Stimulated activated CD8-positive, alpha-beta memory T cell treated with anti-CD3 and anti-CD28 coated beads, Interleukin-4, amount 100 ng/mL, for 48 hours (primary cell): ENCODE data around the gene CRIM1.
A peak's percentile ranks its signal among the peaks of the same experiment; 100 is the strongest.
"Not testable (repeated sequence)": the region's sequence is repeated elsewhere in the genome, so short reads cannot be mapped to it uniquely, and the experiment has no call there.

Experiments used
- DNase-seq: peaks from one replicate; pipeline ENCODE4 v3.0.0-alpha.2; 2020

Gene CRIM1

GRCh38 chr2:36355151-36355889, at the start of gene CRIM1:
Gene CRIM1, plus strand, starts transcription at chr2:36355778. Its CDS starts 515 bp downstream, at chr2:36356293.
- peak; percentile 64 for DNase-seq

- DNase-seq, result no peak
Measured at GRCh38 chr2:36307441-36307840, 48.1 kb upstream of the CRIM1 start.

- DNase-seq, result not testable (repeated sequence)
Measured at GRCh38 chr2:36310444-36310843, 45.1 kb upstream of the CRIM1 start.

GRCh38 chr2:36318547-36318946, 37.0 kb upstream of the CRIM1 start:
- no peak for DNase-seq

- no peak for DNase-seq
Measured at GRCh38 chr2:36322108-36322507, 33.5 kb upstream of the CRIM1 start.

- no peak for DNase-seq
Measured at GRCh38 chr2:36326286-36326685, 29.3 kb upstream of the CRIM1 start.

GRCh38 chr2:36329251-36329650, 26.3 kb upstream of the CRIM1 start:
- DNase-seq, result no peak

- DNase-seq, result no peak
Measured at GRCh38 chr2:36329746-36330472, 25.7 kb upstream of the CRIM1 start.

- DNase-seq, result no peak
Measured at GRCh38 chr2:36330473-36331395, 24.8 kb upstream of the CRIM1 start.

- no peak for DNase-seq
Measured at GRCh38 chr2:36333350-36334012, 22.1 kb upstream of the CRIM1 start.

GRCh38 chr2:36335597-36335996, 20.0 kb upstream of the CRIM1 start:
- no peak for DNase-seq

GRCh38 chr2:36336321-36336720, 19.3 kb upstream of the CRIM1 start:
- no peak for DNase-seq

- DNase-seq, result no peak
Measured at GRCh38 chr2:36337354-36337753, 18.2 kb upstream of the CRIM1 start.

- no peak for DNase-seq
Measured at GRCh38 chr2:36338124-36338826, 17.3 kb upstream of the CRIM1 start.

GRCh38 chr2:36338827-36339145, 16.8 kb upstream of the CRIM1 start:
- DNase-seq, result no peak

GRCh38 chr2:36339607-36340218, 15.9 kb upstream of the CRIM1 start:
- no peak for DNase-seq

GRCh38 chr2:36343606-36344005, 12.0 kb upstream of the CRIM1 start:
- DNase-seq, result no peak

GRCh38 chr2:36348721-36349120, 6.9 kb upstream of the CRIM1 start:
- DNase-seq, result no peak

GRCh38 chr2:36351291-36351690, 4.3 kb upstream of the CRIM1 start:
- no peak for DNase-seq

- DNase-seq, result no peak
Measured at GRCh38 chr2:36351736-36352349, 3.7 kb upstream of the CRIM1 start.

- DNase-seq, result no peak
Measured at GRCh38 chr2:36352701-36353100, 2.9 kb upstream of the CRIM1 start.

GRCh38 chr2:36354811-36355150, 797 bp upstream of the CRIM1 start:
- DNase-seq, result no peak
